ENCODE data around the gene HYOU1. TPM values are rescaled to one million over a fixed set of nuclear protein-coding genes. Genes with fewer than 3 reads are reported as not detected.

HYOU1 gene
- total and polyA plus RNA-seq, 2 of the 8 experiments (the other 6 are each of a cell fraction or from before 2014, with no cell fraction given), result 239 to 295 TPM

- POLR2A ChIA-PET (ENCODE audit: partially characterized antibody), result interaction anchor here (0.6 to 9.2 kb wide), 5 partner anchors 7 to 1393 kb away, joined by 3 to 141 read pairs (median 4); partner anchors contain the start of gene C2CD2L
- CTCF ChIA-PET (ENCODE audit: partially characterized antibody), result interaction anchor here (0.6 kb wide), 1 partner anchor 82 kb away, joined by 3 read pairs; no protein-coding TSS in a partner anchor
- H2AFZ ChIP-seq (ENCODE audit: low read length), result no peak overlapping the region
Observed at GRCh38 chr11:119089319-119089718, 32.3 kb upstream of the HYOU1 start.

More at GRCh38 chr11:119089319-119089718, 32.3 kb upstream of the HYOU1 start:
- H3K36me3 ChIP-seq (ENCODE audit: control insufficient read depth in 2 of 4, insufficient read depth in 4 of 4, low read length in 3 of 4), result peaks cover 3 to 40% (median 14%) of the 10 kb centered on the region in 4 experiments; a peak in 5 of 8 replicates
- H3K23ac ChIP-seq (ENCODE audit: insufficient read length), result no peak overlapping the region
- peaks cover 17% of the 10 kb centered on the region in 2 experiments for H4K20me1 ChIP-seq (replicated peaks in 1 of 2; ENCODE audit: control insufficient read depth in 1 of 2, insufficient read depth in 2 of 2, low read length in 2 of 2)
- H3K14ac ChIP-seq (ENCODE audit: insufficient read length), result no peak overlapping the region
- no peak overlapping the region for H3K56ac ChIP-seq (replicated peaks; ENCODE audit: insufficient read length, low read depth, low read length)
- no peak overlapping the region for H2AK5ac ChIP-seq (ENCODE audit: low read depth, low read length)
- no peak overlapping the region for H3K27ac ChIP-seq (ENCODE audit: low read depth, low read length)
- no peak overlapping the region for H3K4me3 ChIP-seq (ENCODE audit: extremely low read depth in 1 of 4, insufficient read depth in 2 of 4, low read depth in 3 of 4, low read length in 4 of 4)
- H3K4ac ChIP-seq (replicated peaks; ENCODE audit: insufficient read length, low read depth, low read length), result no peak overlapping the region
- no peaks in the 10 kb centered on the region for H3K9me3 ChIP-seq (ENCODE audit: insufficient read depth in 2 of 2, low read depth in 1 of 2, low read length in 1 of 2)
- no peak for DNase-seq (ENCODE audit: low read depth in 1 of 2, low spot score in 2 of 2)
- no peak overlapping the region for H2BK20ac ChIP-seq (ENCODE audit: low read length)
- peaks cover 0 to 16% (median 4%) of the 10 kb centered on the region in 4 experiments; a peak in 6 of 7 replicates for H3K4me1 ChIP-seq (replicated peaks in 1 of 4; ENCODE audit: control insufficient read depth in 3 of 4, insufficient read depth in 4 of 4, low read length in 3 of 4)
- no peak overlapping the region for H2BK5ac ChIP-seq (ENCODE audit: low read depth, low read length)
- peaks cover 16% of the 10 kb centered on the region for H3K79me1 ChIP-seq (ENCODE audit: low read depth, low read length)
- WGBS, 2 experiments (ENCODE audit: extremely low coverage in 1 of 2, insufficient coverage in 1 of 2, insufficient read length in 1 of 2, insufficient replicate concordance in 2 of 2, low coverage in 1 of 2, low lambda C conversion rate in 2 of 2, missing lambda C conversion rate in 1 of 2), result 82% methylated on average over 1 of the region's 1 CpG; no CpG with 5 or more reads in 1 of the 2 experiments
- no peak for FAIRE-seq
- H4K5ac ChIP-seq (ENCODE audit: insufficient read length, low read depth, low read length), result no peak overlapping the region
- no peak overlapping the region; a peak in 1 of 7 replicates for H3K9ac ChIP-seq (replicated peaks in 1 of 4; ENCODE audit: extremely low read depth in 1 of 4, low read depth in 3 of 4, low read length in 3 of 4)
- no peak overlapping the region for H3K18ac ChIP-seq (ENCODE audit: extremely low read depth, low read length)
- no peak overlapping the region for H3K4me2 ChIP-seq (ENCODE audit: insufficient read depth in 1 of 2, low read depth in 2 of 2, low read length in 2 of 2)
- no peak overlapping the region for H4K8ac ChIP-seq (ENCODE audit: extremely low read depth, insufficient read depth, low read length)
- H4K91ac ChIP-seq (replicated peaks; ENCODE audit: insufficient read length, low read length), result no peak overlapping the region
- H2BK15ac ChIP-seq (ENCODE audit: low read length), result no peak overlapping the region
- H2BK12ac ChIP-seq (ENCODE audit: low read depth, low read length), result no peak overlapping the region
- H3K23me2 ChIP-seq (ENCODE audit: low read depth, low read length), result peaks cover 9% of the 10 kb centered on the region; the same call in 1 of the 2 replicates
- no peaks in the 10 kb centered on the region for H3K27me3 ChIP-seq (replicated peaks in 1 of 4; ENCODE audit: control insufficient read depth in 3 of 4, extremely low read depth in 1 of 4, insufficient read depth in 3 of 4, low read length in 3 of 4)
- TF ChIP-seq SAP30 (IDR thresholded peaks at IDR 0.05; ENCODE audit: insufficient read depth, insufficient replicate concordance, low read length), result no peak
- no peak for TF ChIP-seq ASH2L (IDR thresholded peaks at IDR 0.05; ENCODE audit: low read length)
- TF ChIP-seq, protein P1, sequence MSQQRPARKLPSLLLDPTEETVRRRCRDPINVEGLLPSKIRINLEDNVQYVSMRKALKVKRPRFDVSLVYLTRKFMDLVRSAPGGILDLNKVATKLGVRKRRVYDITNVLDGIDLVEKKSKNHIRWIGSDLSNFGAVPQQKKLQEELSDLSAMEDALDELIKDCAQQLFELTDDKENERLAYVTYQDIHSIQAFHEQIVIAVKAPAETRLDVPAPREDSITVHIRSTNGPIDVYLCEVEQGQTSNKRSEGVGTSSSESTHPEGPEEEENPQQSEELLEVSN (IDR thresholded peaks at IDR 0.05), result no peak
- TF ChIP-seq CHD1 (IDR thresholded peaks at IDR 0.05; ENCODE audit: low read depth, low read length), result no peak
- peaks cover 18 to 41% of the 10 kb centered on the region in 2 experiments for H3K79me2 ChIP-seq (ENCODE audit: control insufficient read depth in 1 of 2, insufficient read depth in 2 of 2, low read length in 2 of 2)
- no peak overlapping the region for H2BK120ac ChIP-seq (replicated peaks; ENCODE audit: low read depth, low read length)

Data from H1 (cell line).